K562 (cell line): ENCODE results near the gene TBC1D7. TPM values are rescaled to one million over a fixed set of nuclear protein-coding genes. Genes with fewer than 3 reads are reported as not detected.

Experiments
- CAMTA2 ChIP-seq: fragments of 250-450 bp; sonication (Bioruptor Pico); conservative IDR thresholded peaks from 2 replicates; pipeline ENCODE4 v1.5.1; 2022
- CREB1 ChIP-seq, 2 experiments: sonication (generic) in 1 of 2; formaldehyde crosslinking in 1 of 2; IDR thresholded peaks; 2 replicates each; pipeline versions ENCODE4 v1.6.1 to v1.8.0; 2012 to 2022; ENCODE audit warnings: inconsistent platforms in 1 of 2, mild to moderate bottlenecking in 1 of 2, missing genetic modification reagents in 1 of 2, moderate library complexity in 1 of 2
- ETV1 ChIP-seq: fragments of 450-650 bp; conservative IDR thresholded peaks from 2 replicates; pipeline ENCODE4 v1.6.1; 2016; ENCODE audit warnings: missing genetic modification characterization, control low read depth, low read depth, missing compliant biosample characterization
- NCOA6 ChIP-seq: fragments of 450-650 bp; IDR thresholded peaks from 2 replicates; pipeline ENCODE4 v1.6.1; 2017; ENCODE audit warnings: mild to moderate bottlenecking
- NFYB ChIP-seq: IDR thresholded peaks from 2 replicates; pipeline ENCODE4 v1.6.1; 2011; ENCODE audit warnings: mild to moderate bottlenecking, moderate library complexity; ENCODE audit not compliant: insufficient read length; ENCODE audit errors: extremely low read depth
- ZFPM2 ChIP-seq: fragments of 250-450 bp; sonication (Bioruptor Pico); IDR thresholded peaks from 2 replicates; pipeline ENCODE4 v1.5.1; 2022; ENCODE audit warnings: mild to moderate bottlenecking
- ZNF780A ChIP-seq: fragments of 250-450 bp; sonication (Bioruptor Pico); IDR thresholded peaks from 2 replicates; pipeline ENCODE4 v1.5.0; 2021; ENCODE audit warnings: mild to moderate bottlenecking
- polyA plus RNA-seq, 8 experiments: library from polyadenylated mRNA; depleted of rRNA in 4 of 8; stranded (reverse) in 5 of 8; unstranded in 3 of 8; fragments of >200 nt; fragmentation: Nextera tagmentation in 2 of 8; fragmentation: Illumina TruSeq in 1 of 8; extraction: Ambion mirVana in 2 of 8; extraction: Trizol in 1 of 8; gene quantifications; 2 replicates each; pipeline versions ENCODE4 v1.2.1 to v1.2.3, GENCODE V29; 2011 to 2014; ENCODE audit warnings: inconsistent platforms in 1 of 8, missing spikeins in 1 of 8
- total RNA-seq, 7 experiments: library from RNA; depleted of rRNA in 6 of 7; stranded (reverse); fragments of >200 nt in 6 of 7; fragmentation: Illumina TruSeq in 2 of 7; extraction: Trizol in 2 of 7; gene quantifications; 2 replicates each; pipeline versions ENCODE4 v1.2.1 to v1.2.3, GENCODE V29; 2011 to 2021; ENCODE audit warnings: low replicate concordance in 1 of 7
- TF ChIP-seq, protein P1 (sequence below), 2 experiments: fragments of 450-650 bp in 1 of 2; sonication (generic) in 1 of 2; formaldehyde crosslinking in 1 of 2; IDR thresholded peaks; 2 replicates each; pipeline versions ENCODE4 v1.7.1 to v1.9.0; 2016 to 2022; ENCODE audit warnings: inconsistent platforms in 1 of 2, mild to moderate bottlenecking in 1 of 2, missing genetic modification reagents in 1 of 2
- TF ChIP-seq, protein P2 (sequence below): fragments of 450-650 bp; conservative IDR thresholded peaks from 2 replicates; pipeline ENCODE4 v1.6.1; 2016; ENCODE audit warnings: missing genetic modification characterization, low read depth, mild to moderate bottlenecking, control low read depth, missing compliant biosample characterization
- TF ChIP-seq, protein P3 (sequence below): fragments of 450-650 bp; formaldehyde crosslinking; IDR thresholded peaks from 2 replicates; pipeline ENCODE4 v1.4.0; 2022; ENCODE audit warnings: missing genetic modification characterization
- TF ChIP-seq, protein P4 (sequence below): fragments of 250-450 bp; sonication (Bioruptor Pico); IDR thresholded peaks from 2 replicates; pipeline ENCODE4 v1.8.0; 2022; ENCODE audit warnings: inconsistent platforms, mild to moderate bottlenecking, moderate library complexity, borderline replicate concordance

Gene TBC1D7
- total and polyA plus RNA-seq, 9 of the 15 experiments (the other 6 are each of a cell fraction or from before 2014, with no cell fraction given), result 49.4 to 107 (median 61.1) TPM

DNA sequence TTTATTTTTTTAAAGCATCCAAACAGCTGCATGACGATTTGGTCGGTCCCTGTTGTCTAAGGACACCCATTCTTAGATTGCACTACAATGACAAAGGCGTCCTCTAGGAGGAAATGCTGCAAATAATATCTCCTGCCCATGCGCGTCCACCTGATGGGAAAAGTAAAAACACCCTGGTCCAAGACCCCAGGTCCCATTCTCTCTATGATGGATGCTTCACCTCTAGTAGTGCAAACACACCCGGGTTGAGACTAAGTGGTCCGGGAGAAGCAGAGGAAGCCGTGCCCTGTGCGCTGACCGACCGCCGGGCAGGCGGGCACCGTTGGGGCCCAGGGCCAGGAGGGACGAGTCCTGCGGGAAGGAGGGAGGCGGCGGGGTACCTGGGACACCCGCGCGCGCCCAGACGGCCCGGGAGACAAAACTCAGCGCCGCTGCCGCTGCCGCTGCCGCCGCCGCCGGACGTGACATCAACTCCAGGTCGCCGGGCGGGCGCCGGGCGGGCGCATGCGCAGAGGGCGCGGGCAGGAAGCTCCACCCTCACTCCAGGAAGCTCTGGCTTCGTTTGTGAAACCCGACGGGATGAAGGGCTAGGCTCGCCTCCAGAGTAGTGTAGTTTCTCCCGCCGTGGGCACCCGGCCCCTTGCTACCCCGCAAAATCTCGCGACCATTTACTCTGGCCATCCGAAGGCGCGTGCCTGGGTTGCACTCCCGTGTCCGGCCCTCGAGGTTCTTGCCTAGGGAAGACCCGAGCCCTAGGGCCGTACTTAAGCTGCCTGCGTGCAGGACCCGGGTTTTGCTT lies at the start of gene TBC1D7 (continued):
- TF ChIP-seq, protein P1, sequence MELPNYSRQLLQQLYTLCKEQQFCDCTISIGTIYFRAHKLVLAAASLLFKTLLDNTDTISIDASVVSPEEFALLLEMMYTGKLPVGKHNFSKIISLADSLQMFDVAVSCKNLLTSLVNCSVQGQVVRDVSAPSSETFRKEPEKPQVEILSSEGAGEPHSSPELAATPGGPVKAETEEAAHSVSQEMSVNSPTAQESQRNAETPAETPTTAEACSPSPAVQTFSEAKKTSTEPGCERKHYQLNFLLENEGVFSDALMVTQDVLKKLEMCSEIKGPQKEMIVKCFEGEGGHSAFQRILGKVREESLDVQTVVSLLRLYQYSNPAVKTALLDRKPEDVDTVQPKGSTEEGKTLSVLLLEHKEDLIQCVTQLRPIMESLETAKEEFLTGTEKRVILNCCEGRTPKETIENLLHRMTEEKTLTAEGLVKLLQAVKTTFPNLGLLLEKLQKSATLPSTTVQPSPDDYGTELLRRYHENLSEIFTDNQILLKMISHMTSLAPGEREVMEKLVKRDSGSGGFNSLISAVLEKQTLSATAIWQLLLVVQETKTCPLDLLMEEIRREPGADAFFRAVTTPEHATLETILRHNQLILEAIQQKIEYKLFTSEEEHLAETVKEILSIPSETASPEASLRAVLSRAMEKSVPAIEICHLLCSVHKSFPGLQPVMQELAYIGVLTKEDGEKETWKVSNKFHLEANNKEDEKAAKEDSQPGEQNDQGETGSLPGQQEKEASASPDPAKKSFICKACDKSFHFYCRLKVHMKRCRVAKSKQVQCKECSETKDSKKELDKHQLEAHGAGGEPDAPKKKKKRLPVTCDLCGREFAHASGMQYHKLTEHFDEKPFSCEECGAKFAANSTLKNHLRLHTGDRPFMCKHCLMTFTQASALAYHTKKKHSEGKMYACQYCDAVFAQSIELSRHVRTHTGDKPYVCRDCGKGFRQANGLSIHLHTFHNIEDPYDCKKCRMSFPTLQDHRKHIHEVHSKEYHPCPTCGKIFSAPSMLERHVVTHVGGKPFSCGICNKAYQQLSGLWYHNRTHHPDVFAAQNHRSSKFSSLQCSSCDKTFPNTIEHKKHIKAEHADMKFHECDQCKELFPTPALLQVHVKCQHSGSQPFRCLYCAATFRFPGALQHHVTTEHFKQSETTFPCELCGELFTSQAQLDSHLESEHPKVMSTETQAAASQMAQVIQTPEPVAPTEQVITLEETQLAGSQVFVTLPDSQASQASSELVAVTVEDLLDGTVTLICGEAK (IDR thresholded peaks at IDR 0.05), result peak; percentile 79
- TF ChIP-seq, protein P1 (CRISPR knock-in tag; IDR thresholded peaks at IDR 0.05), result no peak
- TF ChIP-seq, protein P2, sequence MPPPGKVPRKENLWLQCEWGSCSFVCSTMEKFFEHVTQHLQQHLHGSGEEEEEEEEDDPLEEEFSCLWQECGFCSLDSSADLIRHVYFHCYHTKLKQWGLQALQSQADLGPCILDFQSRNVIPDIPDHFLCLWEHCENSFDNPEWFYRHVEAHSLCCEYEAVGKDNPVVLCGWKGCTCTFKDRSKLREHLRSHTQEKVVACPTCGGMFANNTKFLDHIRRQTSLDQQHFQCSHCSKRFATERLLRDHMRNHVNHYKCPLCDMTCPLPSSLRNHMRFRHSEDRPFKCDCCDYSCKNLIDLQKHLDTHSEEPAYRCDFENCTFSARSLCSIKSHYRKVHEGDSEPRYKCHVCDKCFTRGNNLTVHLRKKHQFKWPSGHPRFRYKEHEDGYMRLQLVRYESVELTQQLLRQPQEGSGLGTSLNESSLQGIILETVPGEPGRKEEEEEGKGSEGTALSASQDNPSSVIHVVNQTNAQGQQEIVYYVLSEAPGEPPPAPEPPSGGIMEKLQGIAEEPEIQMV (tag), result no peak
- peak; percentile 69; the same call in 1 of the 2 replicates for TF ChIP-seq NCOA6
- no peak for TF ChIP-seq NFYB
- no peak for TF ChIP-seq CAMTA2 (CRISPR knock-in tag)
- TF ChIP-seq ZNF780A, result no peak
- TF ChIP-seq ZFPM2 (CRISPR knock-in tag), result no peak
- 0 out of 2 replicates have a peak, but pooled peaks have one; percentile 8 for TF ChIP-seq ETV1 (tag)
- TF ChIP-seq, protein P3, sequence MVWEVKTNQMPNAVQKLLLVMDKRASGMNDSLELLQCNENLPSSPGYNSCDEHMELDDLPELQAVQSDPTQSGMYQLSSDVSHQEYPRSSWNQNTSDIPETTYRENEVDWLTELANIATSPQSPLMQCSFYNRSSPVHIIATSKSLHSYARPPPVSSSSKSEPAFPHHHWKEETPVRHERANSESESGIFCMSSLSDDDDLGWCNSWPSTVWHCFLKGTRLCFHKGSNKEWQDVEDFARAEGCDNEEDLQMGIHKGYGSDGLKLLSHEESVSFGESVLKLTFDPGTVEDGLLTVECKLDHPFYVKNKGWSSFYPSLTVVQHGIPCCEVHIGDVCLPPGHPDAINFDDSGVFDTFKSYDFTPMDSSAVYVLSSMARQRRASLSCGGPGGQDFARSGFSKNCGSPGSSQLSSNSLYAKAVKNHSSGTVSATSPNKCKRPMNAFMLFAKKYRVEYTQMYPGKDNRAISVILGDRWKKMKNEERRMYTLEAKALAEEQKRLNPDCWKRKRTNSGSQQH, result no peak
- TF ChIP-seq CREB1 (IDR thresholded peaks at IDR 0.05), result peak; percentile 88
- TF ChIP-seq CREB1 (CRISPR knock-in tag; IDR thresholded peaks at IDR 0.05), result peak; percentile 78
- TF ChIP-seq, protein P4, sequence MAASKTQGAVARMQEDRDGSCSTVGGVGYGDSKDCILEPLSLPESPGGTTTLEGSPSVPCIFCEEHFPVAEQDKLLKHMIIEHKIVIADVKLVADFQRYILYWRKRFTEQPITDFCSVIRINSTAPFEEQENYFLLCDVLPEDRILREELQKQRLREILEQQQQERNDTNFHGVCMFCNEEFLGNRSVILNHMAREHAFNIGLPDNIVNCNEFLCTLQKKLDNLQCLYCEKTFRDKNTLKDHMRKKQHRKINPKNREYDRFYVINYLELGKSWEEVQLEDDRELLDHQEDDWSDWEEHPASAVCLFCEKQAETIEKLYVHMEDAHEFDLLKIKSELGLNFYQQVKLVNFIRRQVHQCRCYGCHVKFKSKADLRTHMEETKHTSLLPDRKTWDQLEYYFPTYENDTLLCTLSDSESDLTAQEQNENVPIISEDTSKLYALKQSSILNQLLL (CRISPR knock-in tag), result no peak
